Measurements from ENCODE around the gene NCOR2. TPM values are rescaled to one million over a fixed set of nuclear protein-coding genes. Genes with fewer than 3 reads are reported as not detected.

The NCOR2 gene
- total RNA-seq, 3 donors from 2014 or later (not counting 1 experiment from before 2014, with no cell fraction given): 109 to 126 (median 125) TPM

DNA sequence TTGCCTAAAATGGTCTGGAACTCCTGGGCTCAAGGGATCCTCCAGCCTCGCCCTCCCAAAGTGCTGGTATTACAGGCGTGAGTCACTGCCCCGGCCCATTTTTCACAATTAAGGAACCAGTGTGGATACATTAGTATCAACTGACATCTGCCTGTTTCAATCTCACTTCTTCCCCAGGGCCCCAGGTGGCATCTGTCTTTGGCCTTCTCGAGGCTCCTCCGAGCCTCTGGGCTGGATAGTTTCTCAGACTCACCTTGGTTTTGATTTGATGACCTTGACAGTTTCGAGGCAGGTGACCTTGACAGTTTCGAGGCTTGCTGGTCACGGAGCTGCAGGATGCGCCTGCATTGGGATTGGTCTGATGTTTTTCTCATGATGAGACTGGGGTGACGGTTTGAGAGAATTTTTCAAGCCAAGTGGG lies 41.0 kb upstream of the NCOR2 start:
- H3K27ac ChIP-seq (ENCODE audit: low read length): no peak overlapping the region
- ATAC-seq (no peak), DNase-seq (no peak)
- no peaks in the 10 kb centered on the region for H3K9me3 Mint-ChIP-seq
- H3K4me1 Mint-ChIP-seq: peaks cover 9 to 16% of the 10 kb centered on the region in 2 donors
- H3K36me3 ChIP-seq (ENCODE audit: control insufficient read depth, insufficient read depth, low read length): no peaks in the 10 kb centered on the region
- H3K9me3 ChIP-seq (ENCODE audit: control insufficient read depth, insufficient read depth, low read length): no peaks in the 10 kb centered on the region
- peaks cover 6% of the 10 kb centered on the region for H3K27me3 ChIP-seq (ENCODE audit: control insufficient read depth, insufficient read depth, low read length)
- intact Hi-C loops (cut with micrococcal nuclease): no loop called here
- 44% methylated on average over 10 of the region's 10 CpGs for WGBS (ENCODE audit: insufficient coverage)
- H3K36me3 Mint-ChIP-seq: no peaks in the 10 kb centered on the region
- no peak overlapping the region for H3K4me3 ChIP-seq (ENCODE audit: low read length)
- no peak overlapping the region for H3K27ac Mint-ChIP-seq
- peaks cover 25% of the 10 kb centered on the region for H3K4me1 ChIP-seq (ENCODE audit: control insufficient read depth, insufficient read depth, low read length)
- TF ChIP-seq, protein P1, sequence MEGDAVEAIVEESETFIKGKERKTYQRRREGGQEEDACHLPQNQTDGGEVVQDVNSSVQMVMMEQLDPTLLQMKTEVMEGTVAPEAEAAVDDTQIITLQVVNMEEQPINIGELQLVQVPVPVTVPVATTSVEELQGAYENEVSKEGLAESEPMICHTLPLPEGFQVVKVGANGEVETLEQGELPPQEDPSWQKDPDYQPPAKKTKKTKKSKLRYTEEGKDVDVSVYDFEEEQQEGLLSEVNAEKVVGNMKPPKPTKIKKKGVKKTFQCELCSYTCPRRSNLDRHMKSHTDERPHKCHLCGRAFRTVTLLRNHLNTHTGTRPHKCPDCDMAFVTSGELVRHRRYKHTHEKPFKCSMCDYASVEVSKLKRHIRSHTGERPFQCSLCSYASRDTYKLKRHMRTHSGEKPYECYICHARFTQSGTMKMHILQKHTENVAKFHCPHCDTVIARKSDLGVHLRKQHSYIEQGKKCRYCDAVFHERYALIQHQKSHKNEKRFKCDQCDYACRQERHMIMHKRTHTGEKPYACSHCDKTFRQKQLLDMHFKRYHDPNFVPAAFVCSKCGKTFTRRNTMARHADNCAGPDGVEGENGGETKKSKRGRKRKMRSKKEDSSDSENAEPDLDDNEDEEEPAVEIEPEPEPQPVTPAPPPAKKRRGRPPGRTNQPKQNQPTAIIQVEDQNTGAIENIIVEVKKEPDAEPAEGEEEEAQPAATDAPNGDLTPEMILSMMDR (IDR thresholded peaks at IDR 0.05): no peak
- H3K27me3 Mint-ChIP-seq (ENCODE audit: low read depth in 2 of 2): peaks cover 40 to 44% of the 10 kb centered on the region in 2 donors
- H3K4me3 Mint-ChIP-seq: peak overlapping the region; percentile 75

DNA sequence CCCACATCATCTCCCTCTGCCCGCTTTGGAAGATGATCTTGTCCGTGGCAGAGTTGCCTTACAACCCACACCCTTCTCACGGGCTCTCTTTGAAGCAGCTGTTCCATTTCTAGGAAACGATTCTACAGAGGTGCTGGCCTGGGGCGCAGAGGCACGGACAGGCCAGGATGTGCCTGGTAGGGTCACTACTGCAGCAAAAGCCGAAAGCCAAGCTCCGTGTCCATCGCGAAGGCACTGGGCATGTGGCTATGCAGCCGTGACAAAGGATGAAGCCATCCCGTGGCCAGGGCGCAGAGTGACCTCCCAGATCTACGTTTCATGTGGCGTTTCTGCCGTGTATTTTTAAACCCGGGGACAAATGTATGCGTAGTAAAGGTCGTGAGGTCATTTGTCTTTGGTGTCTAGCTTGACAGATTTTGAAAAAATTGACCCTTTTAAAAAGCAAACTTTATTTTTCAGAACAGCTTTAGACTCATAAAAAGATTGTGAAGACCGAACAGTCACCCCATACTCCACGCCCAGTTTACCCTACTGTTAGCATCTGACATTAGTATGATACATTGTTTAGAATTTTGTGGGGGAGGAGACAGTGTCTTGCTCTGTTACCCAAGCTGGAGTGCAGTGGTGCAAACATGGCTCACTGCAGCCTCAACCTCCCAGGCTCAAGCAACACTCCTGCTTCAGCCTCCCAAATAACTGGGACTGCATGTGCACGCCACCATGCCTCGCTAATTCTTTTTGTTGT lies 40.4 kb upstream of the NCOR2 start:
- TF ChIP-seq, protein P1 (IDR thresholded peaks at IDR 0.05): no peak
- H3K9me3 ChIP-seq (ENCODE audit: control insufficient read depth, insufficient read depth, low read length): no peaks in the 10 kb centered on the region
- H3K27ac Mint-ChIP-seq: no peak overlapping the region
- peaks cover 6% of the 10 kb centered on the region for H3K27me3 ChIP-seq (ENCODE audit: control insufficient read depth, insufficient read depth, low read length)
- peaks cover 9 to 16% of the 10 kb centered on the region in 2 donors for H3K4me1 Mint-ChIP-seq
- ATAC-seq: no peak
- H3K27ac ChIP-seq (ENCODE audit: low read length): no peak overlapping the region
- no peak for DNase-seq
- H3K4me1 ChIP-seq (ENCODE audit: control insufficient read depth, insufficient read depth, low read length): peaks cover 25% of the 10 kb centered on the region
- no peak overlapping the region for H3K4me3 Mint-ChIP-seq
- no peaks in the 10 kb centered on the region for H3K36me3 ChIP-seq (ENCODE audit: control insufficient read depth, insufficient read depth, low read length)
- no peaks in the 10 kb centered on the region for H3K36me3 Mint-ChIP-seq
- no peak overlapping the region for H3K4me3 ChIP-seq (ENCODE audit: low read length)
- WGBS (ENCODE audit: insufficient coverage): 93% methylated on average over 21 of the region's 23 CpGs
- intact Hi-C loops (cut with micrococcal nuclease): no loop called here
- no peaks in the 10 kb centered on the region for H3K9me3 Mint-ChIP-seq
- peaks cover 40 to 41% of the 10 kb centered on the region in 2 donors for H3K27me3 Mint-ChIP-seq (ENCODE audit: low read depth in 2 of 2)

DNA sequence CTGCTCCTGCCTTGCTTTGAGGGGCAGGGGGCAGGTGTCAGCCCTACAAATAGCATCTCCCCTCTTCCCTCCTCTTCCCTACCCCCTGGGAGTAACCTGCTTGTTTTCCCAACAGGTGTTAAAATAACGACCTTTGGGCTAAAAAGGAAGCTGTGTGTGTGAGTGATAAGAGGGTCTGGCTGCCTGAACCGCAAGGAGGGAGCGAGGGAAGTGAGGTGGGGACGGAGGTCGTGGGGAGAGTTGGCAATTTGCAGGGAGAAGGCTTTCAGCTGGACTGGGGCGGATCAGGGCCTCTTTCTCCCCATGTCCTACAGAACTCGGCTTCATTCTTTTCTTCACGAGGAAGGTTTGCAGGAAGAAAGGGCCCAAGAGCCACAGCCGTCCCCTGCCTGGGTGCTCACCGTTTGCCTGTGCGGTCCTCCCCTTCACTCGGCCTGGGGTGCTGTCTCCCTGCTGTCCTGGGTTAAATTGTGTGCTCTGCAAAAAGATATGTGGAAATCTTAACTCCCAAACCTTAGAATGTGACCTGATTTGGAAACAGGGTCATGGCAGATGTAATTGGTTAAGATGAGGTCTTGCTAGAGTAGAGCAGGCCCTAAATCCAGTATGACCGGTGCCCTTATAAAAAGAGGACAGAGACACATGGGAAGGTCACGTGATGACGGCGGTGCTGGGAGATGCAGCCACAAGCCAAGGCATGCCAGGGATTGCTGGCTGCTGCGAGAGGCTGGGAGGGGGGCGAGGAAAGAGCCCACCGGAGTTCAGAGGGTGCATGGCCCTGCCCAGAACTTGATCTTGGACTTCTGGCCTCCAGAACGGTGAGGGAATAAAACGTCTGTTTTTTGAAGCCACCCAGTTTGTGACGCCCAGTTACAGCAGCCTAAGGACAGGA lies 38.7 kb upstream of the NCOR2 start:
- peaks cover 9 to 16% of the 10 kb centered on the region in 2 donors for H3K4me1 Mint-ChIP-seq
- ATAC-seq: no peak
- TF ChIP-seq, protein P1 (IDR thresholded peaks at IDR 0.05): no peak
- no peaks in the 10 kb centered on the region for H3K9me3 ChIP-seq (ENCODE audit: control insufficient read depth, insufficient read depth, low read length)
- H3K4me3 Mint-ChIP-seq: no peak overlapping the region
- H3K27me3 Mint-ChIP-seq (ENCODE audit: low read depth in 2 of 2): peaks cover 38 to 40% of the 10 kb centered on the region in 2 donors
- H3K36me3 Mint-ChIP-seq: no peaks in the 10 kb centered on the region
- H3K9me3 Mint-ChIP-seq: no peaks in the 10 kb centered on the region
- no peaks in the 10 kb centered on the region for H3K36me3 ChIP-seq (ENCODE audit: control insufficient read depth, insufficient read depth, low read length)
- H3K4me3 ChIP-seq (ENCODE audit: low read length): no peak overlapping the region
- H3K27me3 ChIP-seq (ENCODE audit: control insufficient read depth, insufficient read depth, low read length): peaks cover 6% of the 10 kb centered on the region
- 72% methylated on average over 22 of the region's 22 CpGs for WGBS (ENCODE audit: insufficient coverage)
- no peak for DNase-seq
- peaks cover 25% of the 10 kb centered on the region for H3K4me1 ChIP-seq (ENCODE audit: control insufficient read depth, insufficient read depth, low read length)
- intact Hi-C loops (cut with micrococcal nuclease): no loop called here
- no peak overlapping the region for H3K27ac Mint-ChIP-seq
- no peak overlapping the region for H3K27ac ChIP-seq (ENCODE audit: low read length)
